HCT116 (cell line): Measurements from ENCODE around the gene SERTM1.

Experiments used
- CEBPB ChIP-seq: IDR thresholded peaks from 2 replicates; pipeline ENCODE4 v1.6.1; 2012; ENCODE audit warnings: low read depth
- SRF ChIP-seq: IDR thresholded peaks from 2 replicates; pipeline ENCODE4 v1.6.1; 2012; ENCODE audit warnings: low read depth

DNA sequence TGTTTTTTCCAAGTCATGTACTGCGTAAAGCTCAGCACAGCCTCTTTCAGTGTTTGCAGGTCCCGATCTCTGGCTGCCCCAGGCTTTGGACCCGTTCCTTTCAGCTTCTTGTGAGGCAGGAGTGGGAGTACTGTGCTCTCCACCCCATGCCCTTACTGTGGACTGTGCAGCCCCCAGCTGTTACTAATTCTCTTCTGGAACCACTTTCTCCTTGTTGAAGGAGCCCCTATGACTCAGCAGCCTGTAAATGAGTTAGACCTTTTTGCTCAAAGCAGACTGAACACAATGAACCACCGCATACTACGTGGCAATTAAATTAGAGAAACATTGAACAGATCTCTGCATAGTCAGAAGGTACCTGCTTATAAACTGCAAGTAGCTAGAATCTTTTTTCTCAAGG is 39.0 kb downstream of the SERTM1 start:
- TF ChIP-seq CEBPB (no peak), SRF (no peak)
